Muscle layer of colon (tissue), 2 donors: ENCODE data around the gene SF3B4.

Experiments used
- H3K27ac ChIP-seq: one replicate; pipeline ENCODE4 v1.7.0; 2013; ENCODE audit warnings: low read depth, mild to moderate bottlenecking, low read length, moderate library complexity
- H3K27me3 ChIP-seq, 2 donors: one replicate each; pipeline ENCODE4 v1.7.0; 2013; ENCODE audit warnings: low read length in 2 of 2, mild to moderate bottlenecking in 2 of 2; ENCODE audit not compliant: insufficient read depth in 2 of 2, control insufficient read depth in 1 of 2
- H3K36me3 ChIP-seq: one replicate; pipeline ENCODE4 v1.7.0; 2013; ENCODE audit warnings: mild to moderate bottlenecking, low read length; ENCODE audit not compliant: insufficient read depth
- H3K4me1 ChIP-seq: one replicate; pipeline ENCODE4 v1.7.0; 2013; ENCODE audit warnings: mild to moderate bottlenecking, low read length; ENCODE audit not compliant: insufficient read depth
- H3K4me3 ChIP-seq, 2 donors: one replicate each; pipeline ENCODE4 v1.7.0; 2013; ENCODE audit warnings: low read length in 2 of 2, low read depth in 1 of 2, mild to moderate bottlenecking in 1 of 2, moderate library complexity in 1 of 2
- H3K9ac ChIP-seq: one replicate; pipeline ENCODE4 v1.7.0; 2013; ENCODE audit warnings: low read length
- H3K9me3 ChIP-seq: one replicate; pipeline ENCODE4 v1.7.0; 2013; ENCODE audit warnings: mild to moderate bottlenecking, low read length
- donor health status: abdominal sarcoma.
- donor health status: Adenocarcinoma of cecum.

Gene SF3B4

GRCh38 chr1:149916193-149916897 lies 11.3 kb downstream of the SF3B4 start:
- no peak overlapping the region for H3K27ac ChIP-seq
- peaks cover 8% of the 10 kb centered on the region for H3K36me3 ChIP-seq
- H3K9ac ChIP-seq = no peak overlapping the region
- H3K27me3 ChIP-seq = no peaks in the 10 kb centered on the region
- H3K4me3 ChIP-seq = peak overlapping the region in 1 of 2 donors; percentile 88
- no peaks in the 10 kb centered on the region for H3K9me3 ChIP-seq
- peaks cover 22% of the 10 kb centered on the region for H3K4me1 ChIP-seq

GRCh38 chr1:149915429-149916192 lies 12.0 kb downstream of the SF3B4 start:
- no peak overlapping the region for H3K27ac ChIP-seq

DNA sequence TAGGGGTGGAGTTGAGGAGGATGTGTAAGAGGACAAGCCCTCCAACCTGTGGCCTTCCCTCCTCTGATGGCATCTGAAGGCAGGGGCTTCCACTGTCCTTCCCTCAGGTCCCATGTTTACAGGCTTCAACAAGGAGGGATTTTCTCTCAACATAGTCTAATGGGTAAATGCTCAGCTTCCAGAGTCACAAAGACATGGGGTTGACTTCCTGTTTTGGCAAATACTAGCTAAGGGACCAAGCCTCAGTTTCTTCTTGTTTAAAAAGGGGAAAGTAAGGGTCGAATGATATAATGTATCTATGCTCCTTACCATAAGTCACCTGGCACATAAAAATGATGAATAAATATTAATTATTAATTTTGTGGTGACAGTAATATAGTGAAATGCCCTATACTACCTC lies 13.1 kb downstream of the SF3B4 start:
- Histone ChIP-seq H3K27ac (no peak overlapping the region), H3K36me3 (peaks cover 8% of the 10 kb centered on the region), H3K27me3 (no peaks in the 10 kb centered on the region), H3K9ac (no peak overlapping the region), H3K9me3 (no peaks in the 10 kb centered on the region), H3K4me3 (no peak overlapping the region), H3K4me1 (peaks cover 22% of the 10 kb centered on the region)

More at GRCh38 chr1:149915429-149916192, 12.0 kb downstream of the SF3B4 start:
- Histone ChIP-seq H3K27me3 (no peaks in the 10 kb centered on the region), H3K9ac (no peak overlapping the region), H3K4me1 (peaks cover 22% of the 10 kb centered on the region), H3K9me3 (no peaks in the 10 kb centered on the region), H3K4me3 (no peak overlapping the region), H3K36me3 (peaks cover 8% of the 10 kb centered on the region)

- H3K27ac ChIP-seq = no peak overlapping the region
Measured at GRCh38 chr1:149906570-149907075, 21.0 kb downstream of the SF3B4 start.

GRCh38 chr1:149903836-149904491 lies 23.6 kb downstream of the SF3B4 start:
- H3K9ac ChIP-seq = no peak overlapping the region
- peaks cover 17% of the 10 kb centered on the region for H3K36me3 ChIP-seq
- H3K4me1 ChIP-seq = peaks cover 7% of the 10 kb centered on the region
- no peaks in the 10 kb centered on the region for H3K9me3 ChIP-seq
- no peak overlapping the region for H3K4me3 ChIP-seq
- no peaks in the 10 kb centered on the region for H3K27me3 ChIP-seq
- no peak overlapping the region for H3K27ac ChIP-seq

More at GRCh38 chr1:149906570-149907075, 21.0 kb downstream of the SF3B4 start:
- Histone ChIP-seq H3K36me3 (peaks cover 19% of the 10 kb centered on the region), H3K4me3 (no peak overlapping the region), H3K27me3 (no peaks in the 10 kb centered on the region), H3K9me3 (no peaks in the 10 kb centered on the region), H3K9ac (no peak overlapping the region), H3K4me1 (no peaks in the 10 kb centered on the region)

DNA sequence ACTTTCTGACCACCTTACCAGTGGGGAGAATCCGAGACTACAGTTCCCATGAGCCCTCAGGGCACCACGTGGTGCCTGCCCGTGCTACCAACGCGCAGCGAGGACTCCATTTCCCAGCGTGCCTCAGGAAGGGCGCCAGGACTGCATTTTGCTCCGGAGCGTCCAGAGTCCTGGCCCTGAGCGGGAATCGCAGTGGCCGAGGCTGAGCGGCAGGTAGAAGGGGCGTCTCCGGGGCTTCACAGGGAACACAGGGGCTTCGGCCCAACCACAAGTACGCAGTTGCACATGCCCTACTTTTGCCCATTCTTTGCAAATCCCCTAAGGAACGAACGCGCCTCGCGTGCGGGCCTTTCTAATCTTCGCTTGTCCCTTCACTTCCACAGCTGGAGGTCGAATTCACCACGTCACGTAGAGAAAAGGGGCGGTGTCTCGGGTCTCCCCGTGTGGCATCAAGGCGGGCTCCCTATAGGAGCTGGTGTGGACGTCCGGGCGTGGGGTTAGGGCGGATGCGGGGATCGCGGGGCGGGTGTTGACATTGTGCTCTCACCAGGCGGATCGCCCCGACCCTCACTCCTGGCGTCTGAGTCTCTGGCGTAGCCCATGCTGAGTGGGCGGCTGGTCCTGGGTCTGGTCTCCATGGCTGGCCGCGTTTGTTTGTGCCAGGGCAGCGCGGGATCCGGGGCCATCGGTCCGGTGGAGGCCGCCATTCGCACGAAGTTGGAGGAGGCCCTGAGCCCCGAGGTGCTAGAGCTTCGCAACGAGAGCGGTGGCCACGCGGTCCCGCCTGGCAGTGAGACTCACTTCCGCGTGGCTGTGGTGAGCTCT lies 27.9 kb downstream of the SF3B4 start, which contains the start of gene BOLA1:
Gene BOLA1 (plus strand): TSS at position 109 of the 825 bp plus-strand sequence. CDS start 492 bp downstream, at position 601.
- peak within 1 kb of the TSS; percentile 82 for H3K9ac ChIP-seq
- no peaks in the 10 kb centered on the region for H3K27me3 ChIP-seq
- no peaks in the 10 kb centered on the region for H3K36me3 ChIP-seq
- peak within 1 kb of the TSS; percentile 90 for H3K27ac ChIP-seq
- H3K9me3 ChIP-seq = no peaks in the 10 kb centered on the region
- peak within 1 kb of the TSS; percentile 72 to 96 for H3K4me3 ChIP-seq
- H3K4me1 ChIP-seq = peaks cover 7% of the 10 kb centered on the region

DNA sequence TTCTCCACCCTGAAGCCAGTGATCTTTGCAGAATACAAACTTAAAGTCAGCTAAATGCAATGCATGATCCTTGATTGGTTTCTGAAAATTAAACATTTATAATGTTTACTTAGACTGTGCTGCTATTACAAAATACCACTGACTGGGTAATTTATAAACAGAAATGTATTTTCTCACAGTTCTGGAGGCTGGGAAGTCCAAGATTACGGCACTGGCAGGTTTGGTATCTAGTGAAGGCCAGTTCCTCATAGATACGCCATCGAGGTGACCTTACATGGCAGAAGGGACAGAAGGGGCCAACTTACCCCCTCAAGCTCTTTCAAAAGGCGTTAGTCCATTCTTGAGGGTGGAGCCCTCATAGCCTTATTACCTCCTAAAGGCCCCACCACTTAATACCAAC lies 31.0 kb downstream of the SF3B4 start:
- H3K36me3 ChIP-seq = no peaks in the 10 kb centered on the region
- no peaks in the 10 kb centered on the region for H3K27me3 ChIP-seq
- H3K9ac ChIP-seq = no peak overlapping the region

DNA sequence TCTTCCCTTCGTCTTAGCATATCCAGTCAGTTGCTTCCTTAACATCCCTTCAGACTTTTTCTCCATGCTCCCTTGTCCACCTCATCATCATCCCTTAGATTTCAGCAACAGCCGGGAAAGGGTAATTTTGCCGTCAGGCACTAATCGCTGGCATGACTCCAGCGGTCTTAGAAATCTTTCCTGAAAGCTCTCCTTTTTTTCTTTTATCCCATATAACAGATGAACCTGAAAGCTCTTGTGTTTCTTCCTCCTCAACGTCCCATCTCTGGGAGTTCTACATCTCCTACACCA lies 38.7 kb downstream of the SF3B4 start:
- Histone ChIP-seq H3K4me1 (peaks cover 9% of the 10 kb centered on the region), H3K4me3 (peak overlapping the region; percentile 48 to 95), H3K9ac (peak overlapping the region; percentile 87), H3K9me3 (no peaks in the 10 kb centered on the region), H3K27me3 (no peaks in the 10 kb centered on the region), H3K27ac (peak overlapping the region; percentile 98), H3K36me3 (no peaks in the 10 kb centered on the region)

More for the DNA sequence above, 31.0 kb downstream of the SF3B4 start:
- peaks cover 7% of the 10 kb centered on the region for H3K4me1 ChIP-seq
- H3K4me3 ChIP-seq = no peak overlapping the region
- no peak overlapping the region for H3K27ac ChIP-seq
- no peaks in the 10 kb centered on the region for H3K9me3 ChIP-seq

DNA sequence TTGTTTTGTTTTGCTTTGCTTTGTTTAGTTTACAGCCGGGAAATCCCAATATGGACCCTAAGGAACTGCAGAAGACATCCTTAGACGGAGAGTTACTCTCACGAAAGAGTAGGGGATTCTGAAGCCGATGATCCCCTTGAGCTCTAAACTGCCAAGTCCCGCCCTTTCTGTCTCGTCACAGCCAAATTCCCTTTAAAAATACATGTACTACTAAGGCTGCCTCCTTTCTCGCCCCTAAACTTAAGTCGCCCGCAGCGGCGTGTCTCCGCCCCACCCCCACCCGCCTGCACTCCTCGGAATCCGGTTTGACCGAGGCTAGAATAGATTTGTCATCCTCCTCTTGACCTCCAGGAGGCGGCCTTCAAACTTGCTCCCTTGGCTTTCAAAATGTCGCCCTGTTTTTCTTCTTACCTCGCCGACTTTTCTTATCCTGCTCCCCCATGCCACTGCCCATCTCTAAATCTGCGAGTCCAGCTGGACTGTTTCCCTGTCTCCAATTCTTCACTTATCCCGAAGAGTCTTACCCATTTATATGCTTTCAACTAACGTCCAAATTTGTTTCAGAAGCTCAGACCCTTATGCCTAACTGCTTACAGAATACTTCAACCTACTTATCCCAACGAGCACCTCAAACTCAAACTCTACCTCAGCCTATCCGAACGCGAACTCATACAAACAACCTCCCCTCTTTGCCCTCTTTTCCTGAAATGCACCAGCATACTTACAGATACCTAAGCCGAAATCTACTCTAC lies 39.2 kb downstream of the SF3B4 start:
- H3K4me3 ChIP-seq = peak overlapping the region; percentile 48 to 95
- no peaks in the 10 kb centered on the region for H3K36me3 ChIP-seq
- H3K4me1 ChIP-seq = peaks cover 15% of the 10 kb centered on the region
- H3K27me3 ChIP-seq = no peaks in the 10 kb centered on the region
- peak overlapping the region; percentile 87 for H3K9ac ChIP-seq
- H3K9me3 ChIP-seq = no peaks in the 10 kb centered on the region
- H3K27ac ChIP-seq = peak overlapping the region; percentile 98

- no peaks in the 10 kb centered on the region for H3K9me3 ChIP-seq
- no peaks in the 10 kb centered on the region for H3K36me3 ChIP-seq
- H3K4me3 ChIP-seq = peak overlapping the region; percentile 67 to 95
- peaks cover 15% of the 10 kb centered on the region for H3K4me1 ChIP-seq
- no peaks in the 10 kb centered on the region for H3K27me3 ChIP-seq
- peak overlapping the region; percentile 98 for H3K27ac ChIP-seq
- peak overlapping the region; percentile 87 for H3K9ac ChIP-seq
Measured at GRCh38 chr1:149887456-149888246, 40.0 kb downstream of the SF3B4 start.
